Cardiac atrium fibroblast (primary cell): ENCODE data around the gene EIF1B. TPM values are rescaled to one million over a fixed set of nuclear protein-coding genes. Genes with fewer than 3 reads are reported as not detected.

Experiments used
- total RNA-seq: library from RNA; depleted of rRNA; stranded (reverse); fragments of >200 nt; gene quantifications from 2 replicates; pipeline ENCODE4 v1.2.3, GENCODE V29; 2015

The EIF1B gene
- 14.4 and 22.9 TPM in 2 replicates for total RNA-seq

DNA sequence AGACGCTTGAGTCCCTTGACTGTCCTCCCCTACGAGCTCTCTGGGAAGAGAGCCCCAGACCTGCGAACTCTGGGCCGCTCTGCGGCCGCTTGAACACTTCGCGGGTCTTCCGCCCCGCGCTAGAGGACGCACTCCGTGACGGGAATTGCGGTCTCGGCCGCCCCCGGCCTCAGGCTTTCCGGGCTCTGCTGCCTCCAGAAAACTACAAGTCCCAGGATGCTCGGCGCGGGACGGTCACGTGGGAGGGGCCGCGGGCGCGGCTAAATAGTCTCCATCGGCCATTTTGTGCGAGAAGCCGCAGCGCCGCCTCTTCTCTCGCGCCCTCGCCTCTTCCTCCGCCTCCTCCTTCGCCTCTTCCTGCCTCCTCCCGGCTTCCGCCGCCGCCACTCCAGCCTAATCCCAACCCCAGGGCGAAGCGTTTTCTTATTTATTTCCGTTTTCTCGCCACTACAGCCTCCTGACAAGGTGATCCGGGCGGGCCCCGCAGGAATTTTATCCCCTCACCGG lies at the start of gene EIF1B:
Gene EIF1B (plus strand): TSS at position 290 of the 507 bp plus-strand sequence. CDS start 235 bp downstream, outside the sequence.

Other genes with a start within 250 kb of the EIF1B start
- gene ENTPD3, start 77.5 kb downstream of the EIF1B start, total RNA-seq, result 0.18 TPM in 1 of 2 replicates, not detected in the other
- gene RPL14, start 147.6 kb downstream of the EIF1B start, total RNA-seq, result 368 and 376 TPM in 2 replicates
- 1.4 and 2.9 TPM in 2 replicates for gene ZNF619, start 167.4 kb downstream of the EIF1B start, total RNA-seq
- gene ZNF620, start 196.3 kb downstream of the EIF1B start, total RNA-seq, result 0.72 and 1.9 TPM in 2 replicates
- gene ZNF621, start 215.3 kb downstream of the EIF1B start, total RNA-seq, result 11.0 and 11.5 TPM in 2 replicates